HepG2 (cell line): ENCODE results near the gene MYO7B.

ENCODE experiments used
- ATF5 ChIP-seq: sonication (generic); formaldehyde crosslinking; IDR thresholded peaks from 2 replicates; pipeline ENCODE4 v1.4.0; 2020; ENCODE audit warnings: mild to moderate bottlenecking, low read depth, missing genetic modification reagents
- CTCF ChIP-seq: sonication (generic); formaldehyde crosslinking; IDR thresholded peaks from 2 replicates; pipeline ENCODE4 v1.5.0; 2020; ENCODE audit warnings: mild to moderate bottlenecking, missing genetic modification reagents, moderate library complexity

- TF ChIP-seq CTCF (CRISPR knock-in tag) = no peak
- TF ChIP-seq ATF5 (CRISPR knock-in tag) = no peak
Observed at GRCh38 chr2:127576433-127577207, 41.1 kb downstream of the MYO7B start.
